K562 (cell line): Measurements from ENCODE around the gene PPARD. TPM values are rescaled to one million over a fixed set of nuclear protein-coding genes. Genes with fewer than 3 reads are reported as not detected.

Experiments
- CEBPZ ChIP-seq: fragments of 150-350 bp; IDR thresholded peaks from 2 replicates; pipeline ENCODE4 v1.6.1; 2014; ENCODE audit warnings: low read depth, mild to moderate bottlenecking, low read length, borderline replicate concordance
- EHMT2 ChIP-seq: fragments of 450-650 bp; IDR thresholded peaks from 2 replicates; pipeline ENCODE4 v1.6.1; 2018; ENCODE audit warnings: antibody characterized with exemption
- ELF2 ChIP-seq: fragments of 250-450 bp; sonication (Bioruptor Pico); IDR thresholded peaks from 2 replicates; pipeline ENCODE4 v1.5.0; 2021; ENCODE audit warnings: mild to moderate bottlenecking
- ETS1 ChIP-seq: conservative IDR thresholded peaks from 2 replicates; pipeline ENCODE4 v1.6.1; 2011; ENCODE audit warnings: low read depth, mild to moderate bottlenecking, low read length; ENCODE audit not compliant: control insufficient read depth
- IRF9 ChIP-seq: fragments of 450-650 bp; IDR thresholded peaks from 2 replicates; pipeline ENCODE4 v1.6.1; 2016; ENCODE audit warnings: missing biosample characterization, missing genetic modification characterization
- RBM15 ChIP-seq: fragments of 200-400 bp; formaldehyde crosslinking; IDR thresholded peaks from 2 replicates; pipeline ENCODE4 v1.6.1; 2018; ENCODE audit warnings: mild to moderate bottlenecking, low read length, moderate library complexity; ENCODE audit not compliant: insufficient read depth
- SREBF2 ChIP-seq: sonication (generic); formaldehyde crosslinking; IDR thresholded peaks from 2 replicates; pipeline ENCODE4 v1.4.0; 2020; ENCODE audit warnings: mild to moderate bottlenecking, missing genetic modification reagents
- STAG1 ChIP-seq: sonication (generic); formaldehyde crosslinking; IDR thresholded peaks from 2 replicates; pipeline ENCODE4 v1.5.0; 2020; ENCODE audit warnings: missing genetic modification reagents, borderline replicate concordance
- TAF1 ChIP-seq: IDR thresholded peaks from 2 replicates; pipeline ENCODE4 v1.6.1; 2011; ENCODE audit warnings: mild to moderate bottlenecking, low read length, moderate library complexity; ENCODE audit not compliant: insufficient read depth, control insufficient read depth, severe bottlenecking; ENCODE audit errors: extremely low read depth
- XRCC5 ChIP-seq: fragments of 200-400 bp; formaldehyde crosslinking; IDR thresholded peaks from 2 replicates; pipeline ENCODE4 v1.6.1; 2017; ENCODE audit warnings: low read depth, mild to moderate bottlenecking, low read length
- ZC3H4 ChIP-seq: sonication (generic); formaldehyde crosslinking; IDR thresholded peaks from 2 replicates; pipeline ENCODE4 v1.9.0; 2021; ENCODE audit warnings: missing genetic modification reagents, borderline replicate concordance
- ZFX ChIP-seq: sonication (generic); formaldehyde crosslinking; IDR thresholded peaks from 2 replicates; pipeline ENCODE4 v1.8.0; 2022; ENCODE audit warnings: mild to moderate bottlenecking, missing genetic modification reagents, moderate library complexity
- ZNF165 ChIP-seq: fragments of 250-450 bp; sonication (Bioruptor Pico); IDR thresholded peaks from 2 replicates; pipeline ENCODE4 v1.4.0; 2020; ENCODE audit warnings: borderline replicate concordance
- ZNF277 ChIP-seq: fragments of 250-450 bp; sonication (Bioruptor Pico); IDR thresholded peaks from 2 replicates; pipeline ENCODE4 v1.8.0; 2022; ENCODE audit warnings: inconsistent platforms, mild to moderate bottlenecking, moderate library complexity, borderline replicate concordance
- ZNF431 ChIP-seq: sonication (generic); formaldehyde crosslinking; IDR thresholded peaks from 2 replicates; pipeline ENCODE4 v1.8.0; 2022; ENCODE audit warnings: mild to moderate bottlenecking, missing genetic modification reagents
- ZNF449 ChIP-seq: fragments of 250-450 bp; sonication (Bioruptor Pico); IDR thresholded peaks from 2 replicates; pipeline ENCODE4 v1.8.0; 2022; ENCODE audit warnings: moderate library complexity, mild to moderate bottlenecking, inconsistent platforms
- ZNF584 ChIP-seq: fragments of 200-800 bp; sonication (Bioruptor generic); IDR thresholded peaks from 2 replicates; pipeline ENCODE4 v1.6.1; 2016; ENCODE audit warnings: low read depth, mild to moderate bottlenecking, missing genetic modification characterization, missing compliant biosample characterization
- polyA plus RNA-seq, 8 experiments: library from polyadenylated mRNA; depleted of rRNA in 4 of 8; stranded (reverse) in 5 of 8; unstranded in 3 of 8; fragments of >200 nt; fragmentation: Nextera tagmentation in 2 of 8; fragmentation: Illumina TruSeq in 1 of 8; extraction: Ambion mirVana in 2 of 8; extraction: Trizol in 1 of 8; gene quantifications; 2 replicates each; pipeline versions ENCODE4 v1.2.1 to v1.2.3, GENCODE V29; 2011 to 2014; ENCODE audit warnings: inconsistent platforms in 1 of 8, missing spikeins in 1 of 8
- total RNA-seq, 7 experiments: library from RNA; depleted of rRNA in 6 of 7; stranded (reverse); fragments of >200 nt in 6 of 7; fragmentation: Illumina TruSeq in 2 of 7; extraction: Trizol in 2 of 7; gene quantifications; 2 replicates each; pipeline versions ENCODE4 v1.2.1 to v1.2.3, GENCODE V29; 2011 to 2021; ENCODE audit warnings: low replicate concordance in 1 of 7

PPARD gene
- total and polyA plus RNA-seq, 9 of the 15 experiments (the other 6 are each of a cell fraction or from before 2014, with no cell fraction given), result 0.14 to 13.2 (median 3.8) TPM

- TF ChIP-seq ZNF584, result no peak
- no peak for TF ChIP-seq ZNF277
- peak; percentile 79 for TF ChIP-seq ZNF431 (CRISPR knock-in tag)
- TF ChIP-seq RBM15, result peak; percentile 67; the same call in 1 of the 2 replicates
- peak; percentile 91 for TF ChIP-seq ELF2 (CRISPR knock-in tag)
- peak; percentile 100 for TF ChIP-seq TAF1
- 0 out of 2 replicates have a peak, but pooled peaks have one; percentile 36 for TF ChIP-seq ZNF449
- peak; percentile 41 for TF ChIP-seq ETS1
- TF ChIP-seq ZNF165 (CRISPR knock-in tag), result peak; percentile 59; the same call in 1 of the 2 replicates
- peak; percentile 93 for TF ChIP-seq ZC3H4 (CRISPR knock-in tag)
- no peak for TF ChIP-seq CEBPZ
- TF ChIP-seq IRF9 (tag), result no peak
- peak; percentile 96 for TF ChIP-seq SREBF2 (CRISPR knock-in tag)
- TF ChIP-seq XRCC5, result peak; percentile 99
- TF ChIP-seq EHMT2, result peak; percentile 7; the same call in 1 of the 2 replicates
- peak; percentile 76 for TF ChIP-seq STAG1 (CRISPR knock-in tag)
- TF ChIP-seq ZFX (CRISPR knock-in tag), result peak; percentile 95
Observed at GRCh38 chr6:35468181-35468979, 126.0 kb downstream of the PPARD start, which contains the start of gene RPL10A (continued).
